HG02642 (cell line): ENCODE measurements around the gene TPP2.

Experiments used
- ATAC-seq: cut with Tn5 transposase; IDR thresholded peaks from one replicate; pipeline ENCODE4 v1.9.1; 2021; ENCODE audit warnings: mild to moderate bottlenecking; ENCODE audit not compliant: unreplicated experiment, poor library complexity

TPP2 gene

GRCh38 chr13:102596147-102597028 lies at the start of gene TPP2:
TPP2 (plus strand) TSS chr13:102596986; CDS start chr13:102597039, 53 bp downstream.
- ATAC-seq = peak; percentile 86

DNA sequence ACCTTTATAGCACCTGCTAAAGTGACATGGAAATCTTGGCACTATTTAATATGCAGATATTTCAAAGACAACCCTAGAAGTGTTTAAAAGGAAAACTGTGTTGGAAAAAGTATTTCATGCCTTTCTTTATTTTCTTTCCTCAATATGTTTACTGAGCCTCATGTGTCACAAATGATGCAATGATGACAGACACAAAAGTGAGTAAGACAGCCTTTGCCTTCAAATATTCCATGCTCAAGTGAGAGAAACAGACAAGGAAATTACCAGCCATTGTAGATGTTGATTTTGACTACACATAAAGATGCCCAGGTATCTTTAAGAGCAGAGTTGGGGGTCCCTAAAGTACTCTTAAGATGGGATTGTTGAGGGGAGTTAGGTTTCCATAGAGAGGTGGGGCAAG lies 48.0 kb upstream of the TPP2 start:
- no peak for ATAC-seq

GRCh38 chr13:102550507-102550906 lies 46.3 kb upstream of the TPP2 start:
- ATAC-seq = no peak

- peak; percentile 73 for ATAC-seq
Measured at GRCh38 chr13:102555914-102556553, 40.8 kb upstream of the TPP2 start.

- no peak for ATAC-seq
Measured at GRCh38 chr13:102556806-102557205, 40.0 kb upstream of the TPP2 start.

DNA sequence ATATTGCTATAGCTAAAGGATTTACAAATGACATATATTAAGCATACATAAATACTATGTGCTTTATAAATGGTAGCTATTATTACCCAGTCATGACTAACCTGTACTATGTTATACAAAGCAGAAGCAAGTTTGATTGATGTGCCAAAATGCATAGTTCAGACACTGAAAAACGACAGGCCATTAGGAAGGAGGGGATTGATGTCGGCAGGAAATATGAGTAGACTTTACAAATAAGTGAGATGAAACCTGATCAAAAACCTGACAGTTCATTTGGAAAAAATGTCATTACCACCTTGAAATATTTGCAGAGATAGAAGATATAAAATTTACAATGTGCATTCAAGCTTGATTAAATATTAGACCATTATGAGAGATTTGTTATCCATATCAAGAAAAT lies 38.8 kb upstream of the TPP2 start:
- ATAC-seq = no peak

- no peak for ATAC-seq
Measured at GRCh38 chr13:102561933-102562332, 34.9 kb upstream of the TPP2 start.

DNA sequence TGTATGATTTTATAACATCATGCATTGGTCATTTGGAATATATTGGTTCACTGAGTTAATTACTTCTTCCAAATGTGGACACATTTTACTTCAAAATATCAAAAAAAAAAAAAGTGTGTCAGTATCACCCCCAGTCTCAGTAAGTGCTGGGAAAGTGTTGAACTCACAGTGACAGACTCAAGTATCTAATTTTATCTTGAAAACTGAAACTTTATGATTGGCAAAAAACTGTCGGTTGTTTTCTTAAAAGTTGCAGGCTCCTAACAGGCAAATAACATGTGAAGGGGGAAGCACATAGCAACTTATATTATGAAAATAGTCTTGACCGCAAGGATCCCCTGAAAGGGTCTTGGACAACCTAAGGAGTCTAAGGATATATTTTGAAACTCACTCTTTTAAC lies 33.5 kb upstream of the TPP2 start:
- no peak for ATAC-seq

DNA sequence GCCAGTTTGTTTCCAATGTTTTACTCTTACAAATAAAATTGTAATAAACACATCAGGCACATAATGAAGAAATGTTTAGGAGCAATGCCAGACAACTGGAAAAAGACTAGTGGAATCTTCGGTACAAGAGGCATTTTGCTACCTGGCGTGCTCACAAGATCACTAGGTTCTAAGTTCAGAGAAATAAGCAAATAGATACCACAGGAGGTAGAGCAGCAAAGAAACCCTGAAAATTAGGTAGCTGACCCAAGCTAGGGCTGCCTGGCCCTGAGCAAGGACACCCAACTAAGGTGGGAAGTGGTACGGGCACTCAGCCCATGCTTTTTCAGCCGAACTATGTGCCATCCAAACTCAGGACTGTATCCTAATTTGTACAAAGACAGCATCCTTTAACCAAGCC lies 32.2 kb upstream of the TPP2 start:
- ATAC-seq = no peak

GRCh38 chr13:102566513-102566912 lies 30.3 kb upstream of the TPP2 start:
- ATAC-seq = no peak

DNA sequence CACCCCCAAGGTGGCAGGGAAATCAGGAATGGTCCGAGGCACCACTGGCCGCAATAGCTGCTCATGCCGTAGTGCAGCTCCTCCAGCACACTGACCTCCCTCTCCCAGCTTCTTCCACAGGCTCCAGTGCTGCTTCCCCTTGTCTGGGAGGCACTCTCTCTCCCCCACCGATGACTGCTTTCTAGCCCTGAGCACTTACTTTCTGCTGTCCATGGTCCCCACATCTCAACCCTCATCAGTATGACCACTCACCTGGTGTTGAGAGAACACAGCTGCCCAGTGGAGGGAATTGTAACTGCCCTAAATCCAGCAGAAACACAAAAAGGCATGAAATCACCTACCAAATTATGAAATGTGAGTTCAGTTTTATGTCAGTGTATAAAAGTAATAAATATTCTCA lies 28.9 kb upstream of the TPP2 start:
- no peak for ATAC-seq

DNA sequence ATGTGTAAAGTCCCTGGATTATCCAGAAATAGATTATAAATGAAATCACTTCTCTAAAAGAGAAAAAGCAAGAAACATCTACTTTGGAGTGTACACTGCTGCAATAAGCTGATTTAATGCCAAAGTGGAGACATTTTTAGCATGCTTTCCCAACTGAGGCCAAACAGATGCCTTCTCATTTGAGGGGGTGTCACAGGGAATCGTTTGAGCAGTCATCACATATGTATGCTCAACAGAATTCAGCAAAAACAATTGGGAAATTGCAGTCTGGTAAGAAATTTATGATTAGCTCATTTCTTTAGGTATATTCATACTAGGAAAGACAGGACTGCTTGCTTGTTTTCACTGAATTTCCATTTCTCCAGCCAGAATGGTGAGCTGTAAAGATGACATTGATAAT lies 27.3 kb upstream of the TPP2 start:
- ATAC-seq = no peak

DNA sequence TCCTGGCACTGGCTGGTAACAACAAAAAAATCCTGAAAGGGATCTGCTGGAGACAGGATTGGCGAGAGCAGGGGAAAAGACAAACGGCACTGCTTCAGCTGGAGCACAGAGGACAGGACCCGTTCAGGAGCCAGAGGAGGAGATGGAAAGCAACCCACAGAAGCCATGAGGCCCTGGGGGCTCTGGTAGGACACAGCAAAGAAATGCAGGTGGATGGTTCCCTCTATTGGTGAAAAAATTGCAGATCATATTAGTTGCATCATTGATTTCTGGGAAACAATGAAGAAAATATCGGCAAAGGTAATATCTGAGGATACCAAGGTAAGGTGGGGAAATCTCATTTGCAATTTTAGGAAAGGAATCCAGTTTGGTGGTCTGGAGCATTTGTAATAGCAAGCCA lies 25.7 kb upstream of the TPP2 start:
- ATAC-seq = no peak

- ATAC-seq = no peak
Measured at GRCh38 chr13:102572323-102572722, 24.5 kb upstream of the TPP2 start.

DNA sequence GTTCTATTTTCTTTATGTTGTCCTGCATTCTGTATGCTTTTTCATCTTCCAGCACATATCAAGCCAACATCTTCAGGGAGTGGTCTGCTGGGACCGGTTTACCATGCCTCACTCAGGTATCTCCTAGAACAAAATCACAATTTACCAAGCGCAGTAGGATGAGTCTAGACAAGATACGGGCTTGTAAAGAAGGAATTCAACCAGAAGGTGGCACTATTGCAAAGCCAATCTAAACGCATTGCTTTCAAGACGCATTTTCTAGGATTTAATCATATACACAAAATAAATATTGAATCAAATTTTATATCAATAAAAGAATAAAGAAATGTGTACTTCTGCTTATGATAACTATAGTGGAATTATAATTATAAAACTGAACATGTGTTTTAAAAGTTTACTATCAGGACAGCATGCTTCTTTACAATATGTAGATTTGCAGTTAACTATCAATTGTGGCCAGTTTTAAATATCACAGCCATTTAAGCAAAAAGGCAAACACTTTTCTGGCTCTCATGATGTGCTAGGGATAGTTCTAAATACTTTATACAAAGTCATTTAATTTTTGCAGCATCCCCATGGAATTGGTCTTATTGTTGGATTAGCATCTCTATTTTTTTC lies 16.1 kb upstream of the TPP2 start:
- peak; percentile 61 for ATAC-seq

- ATAC-seq = no peak
Measured at GRCh38 chr13:102582256-102582655, 14.5 kb upstream of the TPP2 start.

DNA sequence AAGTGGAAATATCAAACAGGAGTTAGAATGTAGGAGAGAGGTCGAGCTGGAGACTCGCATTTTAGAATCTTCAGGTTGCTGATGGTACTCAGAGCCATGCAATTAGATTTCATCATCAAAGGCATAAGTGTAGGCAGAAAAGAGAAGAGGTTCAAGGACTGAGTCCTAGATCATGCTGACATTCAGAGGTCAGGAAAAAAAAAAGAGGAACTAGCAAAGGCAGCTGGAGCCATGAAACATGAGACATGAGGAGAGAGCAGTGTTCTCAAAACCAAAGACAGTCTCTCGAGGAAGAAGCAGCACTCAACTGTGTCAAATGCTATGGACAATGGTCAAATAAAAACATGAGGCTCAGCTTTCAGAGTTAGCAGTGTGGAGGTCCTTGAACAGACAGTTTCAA lies 12.4 kb upstream of the TPP2 start:
- peak; percentile 61 for ATAC-seq

DNA sequence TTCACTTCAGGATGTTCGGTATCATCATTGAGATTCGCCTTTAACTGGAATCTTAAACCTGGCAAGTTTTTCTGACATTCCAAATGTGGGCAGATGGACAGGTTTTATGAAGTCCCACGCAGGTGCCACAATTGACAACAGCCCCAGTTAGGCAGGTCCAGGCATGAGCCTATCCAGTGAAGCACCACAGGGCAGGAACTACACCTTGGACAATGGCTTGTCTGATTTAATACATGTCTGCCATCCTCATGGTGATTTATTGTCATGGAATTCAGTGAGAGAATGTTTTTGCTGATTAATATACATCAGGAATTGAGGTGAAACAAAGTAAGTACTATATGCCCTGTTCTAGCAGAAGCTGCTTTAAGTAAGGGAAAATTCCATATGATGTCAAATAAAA lies 10.2 kb upstream of the TPP2 start:
- no peak for ATAC-seq

DNA sequence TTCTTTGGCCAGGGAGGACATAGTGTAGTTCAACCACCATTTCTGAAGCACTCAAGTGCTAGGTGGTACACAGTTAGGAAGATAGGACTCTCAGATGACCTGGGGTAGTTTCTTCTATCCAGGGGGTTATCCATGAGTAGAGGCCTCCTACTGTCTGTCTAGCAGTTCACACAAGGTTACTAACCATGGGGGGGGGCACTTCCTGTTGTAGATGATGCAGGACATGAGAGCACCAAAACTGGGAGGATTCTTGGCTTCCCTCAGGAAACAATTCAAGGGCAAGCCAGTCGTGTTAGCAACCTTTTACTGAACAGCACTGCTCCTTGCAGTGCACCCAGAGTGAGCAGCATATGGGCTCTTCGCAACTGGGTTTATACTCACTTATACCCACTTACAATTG lies 8.9 kb upstream of the TPP2 start:
- no peak for ATAC-seq

- ATAC-seq = no peak
Measured at GRCh38 chr13:102589301-102589822, 7.4 kb upstream of the TPP2 start.
